SKM-1 (cell line): Measurements from ENCODE around the gene SPRR1B.
"Not testable (repeated sequence)": the region's sequence is repeated elsewhere in the genome, so short reads cannot be mapped to it uniquely, and the experiment has no call there.

Source experiments
- DNase-seq: peaks from one replicate; lab custom pipeline; 2025; ENCODE audit not compliant: unreplicated experiment; lab: John Stamatoyannopoulos, UW

SPRR1B gene

DNA sequence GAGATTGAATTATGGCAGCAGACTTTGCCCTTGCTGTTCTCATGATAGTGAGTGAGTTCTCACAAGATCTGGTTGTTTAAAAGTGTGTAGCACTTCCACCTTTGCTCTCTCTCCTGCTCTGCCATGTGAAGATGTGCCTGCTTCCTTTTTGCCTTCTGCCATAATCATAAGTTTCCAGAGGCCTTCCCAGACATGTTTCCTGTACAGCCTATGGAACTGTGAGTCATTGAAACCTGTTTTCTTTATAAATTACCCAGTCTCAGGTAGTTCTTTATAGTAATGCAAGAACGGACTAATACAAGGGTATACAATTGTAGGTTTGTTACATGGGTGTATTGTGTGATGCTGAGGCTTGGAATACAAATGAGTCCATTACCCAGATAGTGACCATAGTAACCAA, 4.2 kb downstream of the SPRR1B start:
- DNase-seq: no peak

DNA sequence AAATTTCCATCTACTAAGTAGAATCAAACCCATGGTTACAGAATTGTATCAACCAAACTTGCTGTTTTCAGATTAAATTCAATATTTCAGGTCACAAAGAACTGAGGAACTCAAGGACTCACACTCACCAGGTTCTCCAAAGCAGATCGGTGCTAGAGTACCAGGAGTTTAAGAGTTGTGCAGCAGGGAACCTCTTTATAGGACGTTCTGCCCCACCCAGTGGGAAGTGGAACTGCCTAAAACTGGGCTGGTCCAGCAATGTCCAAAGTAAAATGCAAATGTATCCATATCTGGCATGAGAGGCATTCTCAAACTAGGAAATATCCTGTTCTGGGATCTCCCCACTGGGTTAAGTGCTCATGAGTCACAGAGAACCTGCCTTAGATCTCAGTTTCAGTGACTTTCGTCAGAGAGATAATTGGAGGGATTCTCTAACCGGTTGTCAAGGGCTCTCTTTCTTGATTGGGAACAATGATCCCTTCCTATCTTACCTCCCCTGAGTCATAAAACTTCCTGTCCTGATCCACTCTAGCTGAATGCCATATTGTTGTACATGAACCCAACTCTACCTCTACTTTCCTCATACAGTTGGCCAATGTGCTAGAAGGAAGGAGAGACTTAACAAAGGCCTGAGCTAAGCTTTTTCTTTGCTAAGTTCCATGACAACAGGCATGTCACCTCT, 10.1 kb downstream of the SPRR1B start, which contains the start of gene SPRR2D:
Gene SPRR2D, minus strand, starts transcription at position 171 of the 682 bp plus-strand sequence. CDS start 774 bp downstream, outside the sequence.
- no peak for DNase-seq

DNA sequence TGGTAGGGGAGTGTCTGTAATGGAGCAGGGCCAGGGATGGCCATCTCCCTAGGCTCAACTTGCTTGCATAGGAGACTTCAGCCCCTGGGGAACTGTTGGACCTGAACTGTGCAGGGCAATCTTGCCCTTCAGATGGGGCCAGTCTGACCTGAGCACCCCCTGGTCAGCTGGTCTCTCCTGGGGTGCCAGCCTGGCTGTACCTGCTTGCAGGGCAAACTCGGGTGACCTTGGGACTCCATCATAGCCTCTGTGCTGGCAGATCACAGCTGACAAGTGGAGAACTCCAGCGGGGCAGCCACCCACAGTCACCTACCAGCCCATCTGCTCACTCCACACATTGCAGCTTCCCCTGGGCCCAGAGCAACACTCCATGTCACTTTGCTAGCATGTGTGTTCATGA, 18.2 kb downstream of the SPRR1B start:
- DNase-seq: no peak

DNA sequence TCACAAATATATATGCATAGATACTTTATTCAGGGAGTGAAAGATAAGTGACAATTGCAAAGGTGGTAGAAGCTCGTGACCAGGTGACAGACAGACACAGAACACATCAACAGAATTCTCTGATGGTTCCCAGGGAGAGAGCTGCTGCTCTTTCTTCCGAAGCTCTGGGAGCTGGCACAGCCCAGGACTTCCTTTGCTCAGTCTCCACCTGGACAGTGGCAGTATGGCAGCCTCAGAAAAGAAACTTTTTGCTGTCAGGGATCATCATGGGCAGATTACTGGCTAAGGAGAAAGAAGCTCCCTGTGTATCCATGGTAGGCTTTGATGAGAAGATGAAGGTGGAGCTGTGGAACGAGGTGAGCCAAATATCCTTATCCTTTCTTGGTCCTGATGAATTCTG, 25.1 kb downstream of the SPRR1B start:
- not testable (repeated sequence) for DNase-seq

DNA sequence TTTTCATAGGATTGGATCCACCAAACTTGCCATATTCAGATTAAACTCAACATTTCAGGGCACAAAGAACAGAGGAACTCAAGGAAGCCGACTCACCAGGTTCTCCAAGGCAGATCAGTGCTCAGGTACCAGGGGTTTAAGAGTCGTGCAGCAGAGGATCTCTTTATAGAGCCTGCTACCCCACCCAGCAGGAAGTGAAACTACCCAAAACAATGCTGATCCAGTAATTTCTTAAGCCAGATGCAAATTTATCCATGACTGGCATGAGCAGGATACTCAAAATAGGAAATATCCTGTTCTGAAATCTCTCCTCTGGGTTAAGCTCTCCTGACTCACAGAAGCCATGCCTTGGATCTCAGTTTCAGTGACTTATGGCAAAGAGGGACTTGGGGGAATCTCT, 26.4 kb downstream of the SPRR1B start, which contains the start of gene SPRR2A:
Gene SPRR2A, minus strand, starts transcription at position 138 of the 400 bp plus-strand sequence. CDS start 777 bp downstream, outside the sequence.
- no peak for DNase-seq

DNA sequence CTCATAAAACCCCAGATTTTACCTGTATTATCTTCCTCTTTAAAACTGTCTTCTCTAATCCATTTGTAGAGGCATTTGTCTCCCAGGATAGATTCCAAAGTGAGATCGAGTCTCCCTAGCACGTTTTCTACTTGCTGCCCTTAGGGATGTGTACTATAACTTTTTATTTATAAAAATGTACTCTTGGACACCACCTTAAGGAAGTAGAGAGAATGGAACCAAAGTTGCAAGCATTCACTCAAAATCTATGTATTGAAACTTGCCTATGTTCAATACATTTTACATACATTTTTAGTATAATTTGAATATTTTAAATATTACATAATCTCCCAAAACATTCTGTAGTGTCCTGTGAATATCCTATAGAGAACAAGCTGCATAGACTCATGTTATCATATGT, 27.2 kb downstream of the SPRR1B start:
- DNase-seq: no peak

DNA sequence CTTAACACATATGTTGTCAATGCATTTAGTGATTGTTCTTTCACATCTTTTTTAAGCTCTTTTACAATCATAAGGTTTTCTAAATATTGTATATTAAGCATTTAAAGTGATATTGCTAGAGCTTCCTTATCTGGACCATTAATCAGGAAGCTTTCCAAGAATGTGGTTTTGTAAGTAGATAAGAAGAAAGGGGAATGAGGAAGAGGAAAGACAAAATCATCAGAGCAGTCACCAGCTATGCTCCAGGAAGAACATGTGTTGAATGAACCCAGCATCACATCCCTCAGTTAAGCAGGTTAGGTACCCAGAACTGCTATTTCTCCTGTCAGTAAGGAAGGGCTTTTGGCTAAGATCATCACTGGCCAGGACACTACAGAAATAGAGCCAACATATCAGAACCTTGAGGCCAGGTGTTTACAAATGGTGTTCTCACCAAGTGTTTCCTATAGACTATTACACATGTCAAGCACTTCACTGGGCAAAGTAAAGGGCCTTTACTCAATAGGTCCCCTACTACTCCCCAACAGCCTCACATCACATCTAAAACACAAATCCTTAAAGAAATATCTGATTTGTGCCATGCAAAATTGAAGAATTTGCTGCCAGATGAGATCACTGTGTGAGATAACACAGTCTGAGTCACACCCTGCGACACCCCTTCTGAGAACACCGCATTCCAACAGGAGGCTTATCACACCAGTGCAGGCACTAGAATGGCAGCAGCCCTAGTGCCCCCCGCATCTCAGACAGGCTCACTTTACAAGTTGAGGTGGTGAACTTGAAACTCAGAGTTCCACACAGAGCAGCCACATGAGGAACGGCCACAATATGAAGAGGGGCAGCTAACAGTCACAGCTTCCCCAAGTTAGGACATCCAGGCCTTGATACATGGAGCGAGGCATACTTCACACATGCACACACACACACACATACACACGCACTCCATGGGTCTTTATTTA, 28.1 kb downstream of the SPRR1B start:
- no peak for DNase-seq

DNA sequence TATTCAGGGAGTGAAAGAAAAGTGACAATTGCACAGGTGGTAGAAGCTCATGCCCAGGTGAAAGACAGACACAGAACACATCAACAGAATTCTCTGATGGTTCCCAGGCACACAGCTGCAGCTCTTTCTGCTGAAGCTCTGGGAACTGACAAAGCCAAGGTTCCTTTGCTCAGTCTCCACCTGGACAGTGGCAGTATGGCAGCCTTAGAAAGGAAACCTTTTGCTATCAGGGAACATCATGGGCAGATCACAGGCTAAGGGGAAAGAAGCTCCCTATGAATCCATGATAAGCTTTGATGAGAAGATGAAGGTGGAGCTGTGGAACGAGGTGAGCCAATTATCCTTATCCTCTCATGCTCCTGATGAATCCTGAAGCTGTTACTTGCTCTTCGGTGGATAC, 39.2 kb downstream of the SPRR1B start:
- DNase-seq: no peak

DNA sequence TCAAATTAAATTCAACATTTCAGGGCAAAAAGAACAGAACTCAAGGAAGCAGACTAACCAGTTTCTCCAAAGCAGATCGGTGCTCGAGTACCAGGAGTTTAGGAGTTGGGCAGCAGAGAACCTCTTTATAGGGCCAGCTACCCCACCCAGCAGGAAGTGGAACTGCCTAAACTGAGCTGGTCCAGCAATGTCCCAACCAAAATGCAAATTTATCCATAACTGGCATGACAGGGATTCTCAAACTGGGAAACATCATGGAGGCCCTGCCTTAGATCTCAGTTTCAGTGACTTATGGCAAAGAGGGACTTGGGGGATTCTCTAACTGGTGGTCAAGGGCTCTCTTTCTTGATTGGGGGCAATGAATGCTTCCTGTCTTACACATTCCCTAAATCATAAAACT, 40.5 kb downstream of the SPRR1B start, which contains the start of gene SPRR2B:
Gene SPRR2B, minus strand, starts transcription at position 101 of the 400 bp plus-strand sequence. CDS start 772 bp downstream, outside the sequence.
- DNase-seq: no peak

DNA sequence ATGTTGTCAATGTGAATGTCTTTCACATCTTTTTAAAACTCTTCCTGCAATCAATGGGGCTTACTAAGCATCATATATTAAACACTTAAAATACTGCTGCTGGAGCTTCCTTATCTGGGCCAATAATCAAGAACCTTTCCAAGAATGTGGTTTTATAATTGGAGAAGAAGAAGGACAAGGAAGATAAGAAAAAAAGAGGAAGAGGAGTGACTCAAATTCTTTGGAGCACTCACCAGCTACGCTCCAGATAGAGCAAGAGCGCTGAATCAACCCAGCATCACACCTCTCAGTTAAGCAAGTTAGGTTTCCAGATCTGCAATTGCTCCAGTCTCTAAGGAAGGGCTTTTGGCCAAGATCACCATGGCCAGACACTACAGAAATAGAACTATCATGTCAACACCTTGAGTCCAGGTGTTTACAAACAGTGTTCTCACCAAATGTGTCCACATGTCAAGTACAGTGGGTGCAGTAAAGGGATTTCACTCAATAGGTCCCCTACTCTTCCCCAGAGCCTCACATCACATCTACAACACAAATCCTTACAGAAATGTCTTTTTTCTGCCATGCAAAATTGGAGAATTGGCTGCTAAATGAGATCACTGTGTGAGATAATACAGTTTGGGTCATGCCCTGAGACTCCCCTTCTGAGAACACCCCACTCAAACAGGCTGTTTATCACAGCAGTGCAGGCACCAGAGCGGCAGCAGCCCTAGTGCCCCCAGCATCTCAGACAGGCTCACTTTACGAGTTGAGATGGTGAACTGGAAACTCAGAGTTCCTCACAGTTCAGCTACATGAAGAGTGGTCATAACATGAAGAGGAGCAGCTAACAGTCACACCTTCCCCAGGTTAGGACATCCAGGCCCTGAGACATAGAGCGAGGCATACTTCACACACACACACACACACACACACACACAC, 42.1 kb downstream of the SPRR1B start:
- no peak for DNase-seq

DNA sequence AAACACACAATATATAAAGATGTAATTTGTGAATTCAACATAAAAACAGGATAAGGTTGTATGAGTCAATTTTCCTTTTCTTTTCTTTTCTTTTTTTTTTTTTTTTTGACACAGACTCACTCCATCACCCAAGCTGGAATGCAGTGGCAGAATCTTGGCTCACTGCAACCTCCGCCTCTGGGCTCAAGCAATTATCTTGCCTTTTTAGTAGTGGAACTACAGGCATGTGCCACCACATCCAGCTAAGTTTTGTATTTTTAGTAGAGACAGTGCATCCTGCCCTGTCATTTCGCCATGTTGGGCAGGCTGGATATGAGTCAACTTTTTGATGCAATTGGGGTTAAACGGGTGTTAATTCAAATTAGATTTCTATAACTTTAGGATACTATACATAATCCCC, 50.7 kb downstream of the SPRR1B start:
- DNase-seq: no peak
